ENCODE data around the gene KAZN.

The KAZN gene

DNA sequence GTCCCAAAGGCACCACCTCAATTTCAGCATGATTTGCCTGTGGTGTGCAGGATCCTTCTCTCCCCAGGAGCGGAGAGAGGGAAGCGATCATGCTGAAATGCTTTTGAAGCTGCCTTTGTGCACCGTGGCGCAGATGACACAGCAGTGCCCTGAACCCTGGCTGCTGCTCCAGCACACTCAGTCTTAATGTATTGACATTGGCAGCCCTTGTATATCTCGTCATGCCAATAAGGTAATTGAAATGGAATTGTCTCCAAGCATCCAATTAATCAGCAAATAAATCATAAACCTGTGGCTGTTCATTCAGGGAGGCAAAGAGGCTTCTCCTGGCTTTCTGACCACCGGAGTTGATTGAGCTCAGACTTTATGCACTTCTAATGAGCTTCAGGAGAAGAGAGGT lies 139.8 kb downstream of the KAZN start:
- Histone ChIP-seq H4K8ac (ENCODE audit: low read length) (no peak overlapping the region), H3K27me3 (ENCODE audit: control insufficient read depth in 1 of 2, insufficient read depth in 1 of 2, low read length in 2 of 2) (peaks cover 0 to 22% of the 10 kb centered on the region in 2 experiments), H2AK5ac (ENCODE audit: low read length, severe bottlenecking) (no peak overlapping the region), H3K23ac (ENCODE audit: low read length in 2 of 2) (no peak overlapping the region), H2BK5ac (ENCODE audit: low read depth, low read length, poor library complexity, severe bottlenecking) (no peak overlapping the region), H2BK12ac (ENCODE audit: low read length in 2 of 2) (no peak overlapping the region), H3K4me2 (ENCODE audit: low read length, poor library complexity, severe bottlenecking) (no peak overlapping the region), H2BK15ac (ENCODE audit: low read depth, poor library complexity, severe bottlenecking) (no peak overlapping the region), H3K4me1 (ENCODE audit: control insufficient read depth, insufficient read depth, low read depth, low read length) (peaks cover 24% of the 10 kb centered on the region), H3K4me3 (ENCODE audit: insufficient read depth in 1 of 2, low read depth in 1 of 2, low read length in 2 of 2) (no peak overlapping the region), H3K9me3 (ENCODE audit: control insufficient read depth, low read length) (no peaks in the 10 kb centered on the region), H3K18ac (ENCODE audit: low read depth in 1 of 2, low read length in 2 of 2) (no peak overlapping the region), H3K79me1 (replicated peaks; ENCODE audit: low read length, poor library complexity, severe bottlenecking) (no peaks in the 10 kb centered on the region), H3K27ac (ENCODE audit: low read length, poor library complexity, severe bottlenecking) (no peak overlapping the region), H4K91ac (ENCODE audit: low read length) (no peak overlapping the region), H3K9ac (ENCODE audit: low read length) (no peak overlapping the region), H3K4ac (ENCODE audit: low read depth in 1 of 2, low read length in 2 of 2) (no peak overlapping the region), H3K14ac (ENCODE audit: low read length in 2 of 2) (no peak overlapping the region), H2BK120ac (ENCODE audit: low read depth, low read length) (no peak overlapping the region), H2AFZ (ENCODE audit: low read depth, low read length) (no peak overlapping the region), H3K36me3 (ENCODE audit: control insufficient read depth in 1 of 2, insufficient read depth in 2 of 2, low read depth in 1 of 2, low read length in 2 of 2) (no peaks in the 10 kb centered on the region)
- WGBS = 95% methylated on average over 6 of the region's 6 CpGs
- DNase-seq = no peak

- Histone ChIP-seq H3K23ac (ENCODE audit: low read length in 2 of 2) (no peak overlapping the region), H3K18ac (ENCODE audit: low read depth in 1 of 2, low read length in 2 of 2) (no peak overlapping the region), H3K14ac (ENCODE audit: low read length in 2 of 2) (no peak overlapping the region), H3K9ac (ENCODE audit: low read length) (no peak overlapping the region), H3K27ac (ENCODE audit: low read length, poor library complexity, severe bottlenecking) (no peak overlapping the region), H3K27me3 (ENCODE audit: control insufficient read depth in 1 of 2, insufficient read depth in 1 of 2, low read length in 2 of 2) (peaks cover 0 to 22% of the 10 kb centered on the region in 2 experiments), H3K9me3 (ENCODE audit: control insufficient read depth, low read length) (no peaks in the 10 kb centered on the region), H3K4ac (ENCODE audit: low read depth in 1 of 2, low read length in 2 of 2) (no peak overlapping the region), H4K8ac (ENCODE audit: low read length) (no peak overlapping the region), H2AFZ (ENCODE audit: low read depth, low read length) (no peak overlapping the region), H2BK12ac (ENCODE audit: low read length in 2 of 2) (no peak overlapping the region), H3K4me1 (ENCODE audit: control insufficient read depth, insufficient read depth, low read depth, low read length) (peaks cover 20% of the 10 kb centered on the region), H2AK5ac (ENCODE audit: low read length, severe bottlenecking) (no peak overlapping the region), H3K79me1 (replicated peaks; ENCODE audit: low read length, poor library complexity, severe bottlenecking) (no peaks in the 10 kb centered on the region), H3K36me3 (ENCODE audit: control insufficient read depth in 1 of 2, insufficient read depth in 2 of 2, low read depth in 1 of 2, low read length in 2 of 2) (no peaks in the 10 kb centered on the region), H2BK15ac (ENCODE audit: low read depth, poor library complexity, severe bottlenecking) (no peak overlapping the region), H3K4me2 (ENCODE audit: low read length, poor library complexity, severe bottlenecking) (no peak overlapping the region), H2BK120ac (ENCODE audit: low read depth, low read length) (no peak overlapping the region), H4K91ac (ENCODE audit: low read length) (no peak overlapping the region), H2BK5ac (ENCODE audit: low read depth, low read length, poor library complexity, severe bottlenecking) (no peak overlapping the region), H3K4me3 (ENCODE audit: insufficient read depth in 1 of 2, low read depth in 1 of 2, low read length in 2 of 2) (no peak overlapping the region)
- DNase-seq = no peak
- WGBS = 83% methylated on average over 8 of the region's 8 CpGs
Measured at GRCh38 chr1:14738647-14739046, 140.2 kb downstream of the KAZN start.

GRCh38 chr1:14739082-14739832 lies 140.8 kb downstream of the KAZN start:
- no peak overlapping the region for H2AK5ac ChIP-seq (ENCODE audit: low read length, severe bottlenecking)
- H3K18ac ChIP-seq (ENCODE audit: low read depth in 1 of 2, low read length in 2 of 2) = no peak overlapping the region
- H2BK120ac ChIP-seq (ENCODE audit: low read depth, low read length) = no peak overlapping the region
- peaks cover 16% of the 10 kb centered on the region for H3K4me1 ChIP-seq (ENCODE audit: control insufficient read depth, insufficient read depth, low read depth, low read length)
- DNase-seq = no peak
- no peak overlapping the region for H3K23ac ChIP-seq (ENCODE audit: low read length in 2 of 2)
- no peaks in the 10 kb centered on the region for H3K36me3 ChIP-seq (ENCODE audit: control insufficient read depth in 1 of 2, insufficient read depth in 2 of 2, low read depth in 1 of 2, low read length in 2 of 2)
- no peak overlapping the region for H2BK5ac ChIP-seq (ENCODE audit: low read depth, low read length, poor library complexity, severe bottlenecking)
- H3K9ac ChIP-seq (ENCODE audit: low read length) = no peak overlapping the region
- H3K27ac ChIP-seq (ENCODE audit: low read length, poor library complexity, severe bottlenecking) = no peak overlapping the region
- H4K91ac ChIP-seq (ENCODE audit: low read length) = no peak overlapping the region
- no peak overlapping the region for H3K4me3 ChIP-seq (ENCODE audit: insufficient read depth in 1 of 2, low read depth in 1 of 2, low read length in 2 of 2)
- no peak overlapping the region for H4K8ac ChIP-seq (ENCODE audit: low read length)
- no peaks in the 10 kb centered on the region for H3K9me3 ChIP-seq (ENCODE audit: control insufficient read depth, low read length)
- H3K14ac ChIP-seq (ENCODE audit: low read length in 2 of 2) = no peak overlapping the region
- H2BK12ac ChIP-seq (ENCODE audit: low read length in 2 of 2) = no peak overlapping the region
- no peak overlapping the region for H3K4me2 ChIP-seq (ENCODE audit: low read length, poor library complexity, severe bottlenecking)
- H2BK15ac ChIP-seq (ENCODE audit: low read depth, poor library complexity, severe bottlenecking) = no peak overlapping the region
- 77% methylated on average over 14 of the region's 16 CpGs for WGBS
- H3K79me1 ChIP-seq (replicated peaks; ENCODE audit: low read length, poor library complexity, severe bottlenecking) = no peaks in the 10 kb centered on the region
- H3K27me3 ChIP-seq (ENCODE audit: control insufficient read depth in 1 of 2, insufficient read depth in 1 of 2, low read length in 2 of 2) = peaks cover 0 to 22% of the 10 kb centered on the region in 2 experiments
- H3K4ac ChIP-seq (ENCODE audit: low read depth in 1 of 2, low read length in 2 of 2) = no peak overlapping the region
- no peak overlapping the region for H2AFZ ChIP-seq (ENCODE audit: low read depth, low read length)

- no peak overlapping the region for H2BK120ac ChIP-seq (ENCODE audit: low read depth, low read length)
- H2BK12ac ChIP-seq (ENCODE audit: low read length in 2 of 2) = no peak overlapping the region
- 86% methylated on average over 8 of the region's 8 CpGs for WGBS
Measured at GRCh38 chr1:14740016-14740415, 141.5 kb downstream of the KAZN start.

More at GRCh38 chr1:14740016-14740415, 141.5 kb downstream of the KAZN start:
- H2AK5ac ChIP-seq (ENCODE audit: low read length, severe bottlenecking) = peak overlapping the region; percentile 14
- no peak overlapping the region for H3K27ac ChIP-seq (ENCODE audit: low read length, poor library complexity, severe bottlenecking)
- no peak overlapping the region for H4K91ac ChIP-seq (ENCODE audit: low read length)
- no peak overlapping the region for H3K4me2 ChIP-seq (ENCODE audit: low read length, poor library complexity, severe bottlenecking)
- H3K4ac ChIP-seq (ENCODE audit: low read depth in 1 of 2, low read length in 2 of 2) = no peak overlapping the region
- no peak overlapping the region for H3K18ac ChIP-seq (ENCODE audit: low read depth in 1 of 2, low read length in 2 of 2)
- peaks cover 0 to 22% of the 10 kb centered on the region in 2 experiments for H3K27me3 ChIP-seq (ENCODE audit: control insufficient read depth in 1 of 2, insufficient read depth in 1 of 2, low read length in 2 of 2)
- DNase-seq = no peak
- H3K36me3 ChIP-seq (ENCODE audit: control insufficient read depth in 1 of 2, insufficient read depth in 2 of 2, low read depth in 1 of 2, low read length in 2 of 2) = no peaks in the 10 kb centered on the region
- H3K23ac ChIP-seq (ENCODE audit: low read length in 2 of 2) = no peak overlapping the region
- H4K8ac ChIP-seq (ENCODE audit: low read length) = no peak overlapping the region
- no peak overlapping the region for H3K14ac ChIP-seq (ENCODE audit: low read length in 2 of 2)
- H3K9me3 ChIP-seq (ENCODE audit: control insufficient read depth, low read length) = no peaks in the 10 kb centered on the region
- H3K4me3 ChIP-seq (ENCODE audit: insufficient read depth in 1 of 2, low read depth in 1 of 2, low read length in 2 of 2) = no peak overlapping the region
- H2BK15ac ChIP-seq (ENCODE audit: low read depth, poor library complexity, severe bottlenecking) = no peak overlapping the region
- H3K4me1 ChIP-seq (ENCODE audit: control insufficient read depth, insufficient read depth, low read depth, low read length) = peaks cover 16% of the 10 kb centered on the region
- H3K79me1 ChIP-seq (replicated peaks; ENCODE audit: low read length, poor library complexity, severe bottlenecking) = no peaks in the 10 kb centered on the region
- no peak overlapping the region for H3K9ac ChIP-seq (ENCODE audit: low read length)
- no peak overlapping the region for H2BK5ac ChIP-seq (ENCODE audit: low read depth, low read length, poor library complexity, severe bottlenecking)
- no peak overlapping the region for H2AFZ ChIP-seq (ENCODE audit: low read depth, low read length)
